ENCODE measurements around the gene SRPX2.

GRCh38 chrX:100600758-100601157 is 43.2 kb upstream of the SRPX2 start:
- TF ChIP-seq CTCF (IDR thresholded peaks at IDR 0.05; ENCODE audit: low read length) (no peak), EZH2 (optimal IDR thresholded peaks at IDR 0.05; ENCODE audit: low read depth, low read length) (no peak)
